Effector memory CD8-positive, alpha-beta T cell (primary cell): ENCODE results near the gene NREP.

ENCODE experiments used
- ATAC-seq: fragments of 150-1000 bp; cut with Tn5 transposase; replicated peaks from 2 replicates; pipeline ENCODE4 v1.10.0; 2021; ENCODE audit warnings: mild to moderate bottlenecking, moderate library complexity
- DNase-seq, 3 experiments: peaks; one replicate each; pipeline ENCODE4 v3.0.0; 2021
- H3K27ac Mint-ChIP-seq, 2 donors: one replicate each; pipeline ENCODE4 v1.8.0; 2022; ENCODE audit warnings: mild to moderate bottlenecking in 2 of 2, mixed read lengths in 2 of 2, moderate library complexity in 2 of 2
- H3K27me3 Mint-ChIP-seq, 2 donors: one replicate each; pipeline ENCODE4 v1.8.0; 2022; ENCODE audit warnings: mixed read lengths in 2 of 2
- H3K36me3 Mint-ChIP-seq: one replicate; pipeline ENCODE4 v1.8.0; 2022; ENCODE audit warnings: mild to moderate bottlenecking, moderate library complexity, mixed read lengths; ENCODE audit not compliant: insufficient read depth
- H3K4me1 Mint-ChIP-seq, 2 donors: one replicate each; pipeline ENCODE4 v1.8.0; 2022; ENCODE audit warnings: low read depth in 2 of 2, mixed read lengths in 2 of 2
- H3K4me3 Mint-ChIP-seq, 2 donors: one replicate each; pipeline ENCODE4 v1.8.0; 2022; ENCODE audit warnings: mild to moderate bottlenecking in 2 of 2, mixed read lengths in 2 of 2, moderate library complexity in 2 of 2
- H3K9me3 Mint-ChIP-seq, 2 donors: one replicate each; pipeline ENCODE4 v1.8.0; 2022; ENCODE audit warnings: mixed read lengths in 2 of 2

NREP gene

DNA sequence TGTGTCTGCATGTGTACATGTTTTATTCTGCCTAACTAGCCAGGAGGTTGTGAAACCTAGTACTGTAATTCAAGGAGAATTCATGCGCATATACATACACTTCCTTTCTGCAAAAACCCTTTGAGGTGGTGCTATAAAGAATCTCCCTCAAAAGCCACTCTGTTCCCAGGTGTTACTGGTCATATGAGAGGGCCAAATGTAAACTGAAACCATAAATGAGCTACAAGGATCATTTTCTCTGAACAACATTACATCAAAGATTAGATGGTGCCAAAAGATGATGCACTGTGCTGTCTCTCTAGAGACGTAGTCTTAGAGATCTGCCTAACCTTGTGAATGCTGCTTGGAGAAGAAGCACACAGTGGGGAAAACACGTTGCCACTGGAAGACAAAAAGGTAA, 15.7 kb downstream of the NREP start:
- Mint-ChIP-seq H3K4me3 (no peak overlapping the region), H3K27me3 (peaks cover 8 to 13% of the 10 kb centered on the region in 2 donors), H3K27ac (no peak overlapping the region), H3K9me3 (no peaks in the 10 kb centered on the region), H3K4me1 (no peaks in the 10 kb centered on the region), H3K36me3 (no peaks in the 10 kb centered on the region)
- ATAC-seq = no peak
- DNase-seq = no peak

- ATAC-seq (no peak), DNase-seq (no peak)
- no peaks in the 10 kb centered on the region for H3K4me1 Mint-ChIP-seq
- no peak overlapping the region for H3K4me3 Mint-ChIP-seq
- H3K9me3 Mint-ChIP-seq = no peaks in the 10 kb centered on the region
- no peak overlapping the region for H3K27ac Mint-ChIP-seq
- no peaks in the 10 kb centered on the region for H3K36me3 Mint-ChIP-seq
- peaks cover 13% of the 10 kb centered on the region in 2 donors for H3K27me3 Mint-ChIP-seq
Measured at GRCh38 chr5:111739416-111739815, 17.6 kb downstream of the NREP start.

DNA sequence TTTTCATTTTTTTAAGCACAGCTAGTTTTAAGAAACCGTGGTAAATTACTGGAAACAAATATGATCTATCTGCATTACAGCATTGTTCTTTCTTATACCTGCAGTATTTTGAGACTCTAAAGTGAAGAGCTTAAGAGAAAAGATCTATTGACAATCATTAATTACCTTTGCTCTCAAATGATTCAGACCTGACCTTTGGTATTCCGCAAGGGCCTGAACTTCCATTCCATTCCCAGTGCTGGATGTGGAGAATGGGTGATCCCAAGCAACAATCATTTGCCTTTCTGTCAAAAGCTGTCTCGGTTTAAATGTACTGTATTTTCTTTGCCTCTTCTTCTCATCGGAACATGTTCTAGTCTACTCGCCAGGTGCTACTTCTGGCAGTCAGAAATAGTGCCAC, 18.9 kb downstream of the NREP start:
- ATAC-seq (no peak), DNase-seq (no peak)
- no peaks in the 10 kb centered on the region for H3K9me3 Mint-ChIP-seq
- H3K36me3 Mint-ChIP-seq = no peaks in the 10 kb centered on the region
- no peak overlapping the region for H3K4me3 Mint-ChIP-seq
- no peaks in the 10 kb centered on the region for H3K4me1 Mint-ChIP-seq
- no peak overlapping the region for H3K27ac Mint-ChIP-seq
- H3K27me3 Mint-ChIP-seq = peaks cover 13% of the 10 kb centered on the region in 2 donors

DNA sequence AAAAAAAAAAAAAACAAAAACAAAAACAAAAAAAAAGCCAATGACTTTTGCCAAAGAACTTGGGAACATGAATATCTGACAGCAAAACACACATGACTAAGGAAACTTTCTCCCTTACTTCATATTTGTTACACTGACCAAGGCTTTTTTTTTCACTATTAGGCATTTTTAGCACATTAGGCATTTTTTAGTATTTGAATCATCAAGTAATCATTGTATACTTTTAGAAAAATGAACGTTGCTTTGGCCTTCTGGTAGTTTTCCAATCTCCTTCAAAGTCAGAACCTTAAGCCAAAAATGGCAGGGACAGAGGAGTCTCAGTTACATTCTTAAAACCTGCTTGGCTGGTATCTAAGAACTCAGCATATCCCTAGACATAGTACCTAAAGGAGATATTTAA, 19.3 kb downstream of the NREP start:
- no peak overlapping the region for H3K27ac Mint-ChIP-seq
- no peak overlapping the region for H3K4me3 Mint-ChIP-seq
- no peaks in the 10 kb centered on the region for H3K4me1 Mint-ChIP-seq
- no peak for ATAC-seq
- peaks cover 13% of the 10 kb centered on the region in 2 donors for H3K27me3 Mint-ChIP-seq
- no peaks in the 10 kb centered on the region for H3K9me3 Mint-ChIP-seq
- no peaks in the 10 kb centered on the region for H3K36me3 Mint-ChIP-seq
- DNase-seq = no peak

DNA sequence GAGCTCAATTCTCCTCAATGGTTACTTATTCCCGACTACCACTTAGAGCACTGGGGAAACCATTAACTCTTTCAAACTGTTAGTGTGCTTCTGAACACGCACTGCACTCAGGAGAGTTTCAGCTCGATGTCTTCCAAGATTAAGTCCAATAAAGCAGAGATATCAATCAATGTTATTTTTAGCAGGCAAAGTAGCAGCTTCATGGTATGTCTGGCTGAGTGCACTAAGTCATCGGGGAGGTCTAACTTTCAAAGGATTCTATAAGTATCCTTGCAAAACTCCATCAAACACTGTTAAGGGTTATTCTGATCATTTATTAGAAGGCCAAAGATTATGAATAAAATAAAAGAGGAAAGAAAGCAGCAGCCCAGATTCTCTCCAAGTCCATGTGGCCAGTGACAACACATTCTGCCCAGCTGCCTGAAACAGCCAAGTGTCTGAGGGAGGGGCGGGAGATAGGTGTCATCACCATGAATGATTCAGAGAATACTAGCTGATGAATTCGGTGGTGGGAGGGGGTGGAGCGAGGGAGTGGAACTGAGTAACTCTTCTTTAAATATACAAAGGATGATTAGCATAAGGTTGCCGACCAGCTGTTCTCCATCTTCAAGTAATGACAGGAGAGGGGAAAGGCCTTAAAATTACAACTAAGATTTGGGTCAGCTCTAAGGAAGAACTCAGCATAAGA, 21.3 kb downstream of the NREP start:
- H3K4me3 Mint-ChIP-seq = no peak overlapping the region
- H3K27ac Mint-ChIP-seq = no peak overlapping the region
- no peaks in the 10 kb centered on the region for H3K4me1 Mint-ChIP-seq
- ATAC-seq (no peak), DNase-seq (no peak)
- H3K9me3 Mint-ChIP-seq = no peaks in the 10 kb centered on the region
- no peaks in the 10 kb centered on the region for H3K36me3 Mint-ChIP-seq
- peaks cover 0 to 5% of the 10 kb centered on the region in 2 donors for H3K27me3 Mint-ChIP-seq

- no peak for ATAC-seq
- Mint-ChIP-seq H3K27ac (no peak overlapping the region), H3K4me1 (no peaks in the 10 kb centered on the region), H3K36me3 (no peaks in the 10 kb centered on the region), H3K4me3 (no peak overlapping the region), H3K9me3 (no peaks in the 10 kb centered on the region), H3K27me3 (peaks cover 0 to 5% of the 10 kb centered on the region in 2 donors)
- no peak for DNase-seq
Measured at GRCh38 chr5:111734597-111734996, 22.4 kb downstream of the NREP start.

DNA sequence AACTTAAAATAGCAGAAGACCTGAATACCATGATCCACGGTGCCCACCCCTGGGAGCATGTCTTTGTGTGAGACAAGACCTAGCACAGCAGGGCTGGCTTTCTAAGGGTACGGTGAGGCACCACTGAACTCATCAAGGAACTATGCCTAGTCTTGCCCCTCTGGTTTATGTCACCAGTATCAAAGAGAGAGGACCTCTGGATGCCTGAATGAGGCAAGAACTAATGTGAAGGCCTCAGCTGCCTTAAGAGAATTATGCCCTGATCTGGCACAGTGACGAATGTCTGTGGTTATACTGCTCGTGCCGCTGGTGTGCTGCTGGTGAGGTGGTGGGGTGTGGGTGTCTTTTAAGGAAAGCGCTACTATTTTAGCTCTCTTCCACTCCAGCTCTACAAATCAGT, 23.0 kb downstream of the NREP start:
- DNase-seq (no peak), ATAC-seq (no peak)
- Mint-ChIP-seq H3K27ac (no peak overlapping the region), H3K27me3 (peaks cover 0 to 5% of the 10 kb centered on the region in 2 donors), H3K36me3 (no peaks in the 10 kb centered on the region), H3K4me1 (no peaks in the 10 kb centered on the region), H3K4me3 (no peak overlapping the region), H3K9me3 (no peaks in the 10 kb centered on the region)

DNA sequence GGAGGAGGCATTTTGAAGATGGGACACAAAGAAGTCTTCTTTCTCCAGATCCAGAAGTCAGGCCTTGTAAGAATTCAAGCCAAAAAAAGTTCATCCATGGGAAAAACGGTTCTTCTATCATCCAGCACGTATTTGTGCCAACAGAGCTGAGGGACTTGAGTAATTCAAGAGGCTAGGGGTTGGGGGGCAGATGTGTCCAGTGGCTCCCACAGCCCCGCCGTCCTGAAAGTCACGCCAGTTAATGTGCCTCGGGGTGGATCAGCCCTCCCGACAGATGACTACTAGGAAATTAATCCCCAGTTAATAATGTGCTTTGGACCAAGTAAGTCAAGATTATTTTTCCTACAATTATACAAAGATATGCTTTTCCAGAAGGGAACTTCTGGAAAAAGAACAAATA, 23.4 kb downstream of the NREP start:
- no peak for ATAC-seq
- no peak overlapping the region for H3K27ac Mint-ChIP-seq

GRCh38 chr5:111731638-111732037, 25.4 kb downstream of the NREP start:
- Mint-ChIP-seq H3K4me3 (no peak overlapping the region), H3K27ac (no peak overlapping the region), H3K4me1 (no peaks in the 10 kb centered on the region), H3K27me3 (peaks cover 0 to 5% of the 10 kb centered on the region in 2 donors), H3K9me3 (no peaks in the 10 kb centered on the region), H3K36me3 (no peaks in the 10 kb centered on the region)
- no peak for DNase-seq
- no peak for ATAC-seq

More for the DNA sequence above, 23.4 kb downstream of the NREP start:
- peaks cover 0 to 5% of the 10 kb centered on the region in 2 donors for H3K27me3 Mint-ChIP-seq
- H3K36me3 Mint-ChIP-seq = no peaks in the 10 kb centered on the region
- no peak for DNase-seq
- no peaks in the 10 kb centered on the region for H3K9me3 Mint-ChIP-seq
- H3K4me3 Mint-ChIP-seq = no peak overlapping the region
- H3K4me1 Mint-ChIP-seq = no peaks in the 10 kb centered on the region

- Mint-ChIP-seq H3K9me3 (no peaks in the 10 kb centered on the region), H3K4me3 (no peak overlapping the region), H3K27ac (no peak overlapping the region), H3K36me3 (no peaks in the 10 kb centered on the region), H3K4me1 (no peaks in the 10 kb centered on the region), H3K27me3 (peaks cover 0 to 5% of the 10 kb centered on the region in 2 donors)
- DNase-seq (no peak), ATAC-seq (no peak)
Measured at GRCh38 chr5:111730659-111731382, 26.2 kb downstream of the NREP start.

- H3K4me1 Mint-ChIP-seq = no peaks in the 10 kb centered on the region
- H3K4me3 Mint-ChIP-seq = no peak overlapping the region
- H3K27ac Mint-ChIP-seq = no peak overlapping the region
- no peak for ATAC-seq
- no peaks in the 10 kb centered on the region for H3K27me3 Mint-ChIP-seq
- no peak for DNase-seq
- H3K9me3 Mint-ChIP-seq = no peaks in the 10 kb centered on the region
- no peaks in the 10 kb centered on the region for H3K36me3 Mint-ChIP-seq
Measured at GRCh38 chr5:111728941-111729340, 28.1 kb downstream of the NREP start.

- no peak overlapping the region for H3K4me3 Mint-ChIP-seq
- ATAC-seq = no peak
- H3K36me3 Mint-ChIP-seq = no peaks in the 10 kb centered on the region
- no peaks in the 10 kb centered on the region for H3K4me1 Mint-ChIP-seq
- no peaks in the 10 kb centered on the region for H3K27me3 Mint-ChIP-seq
- no peaks in the 10 kb centered on the region for H3K9me3 Mint-ChIP-seq
- no peak for DNase-seq
- no peak overlapping the region for H3K27ac Mint-ChIP-seq
Measured at GRCh38 chr5:111726986-111727385, 30.0 kb downstream of the NREP start.

DNA sequence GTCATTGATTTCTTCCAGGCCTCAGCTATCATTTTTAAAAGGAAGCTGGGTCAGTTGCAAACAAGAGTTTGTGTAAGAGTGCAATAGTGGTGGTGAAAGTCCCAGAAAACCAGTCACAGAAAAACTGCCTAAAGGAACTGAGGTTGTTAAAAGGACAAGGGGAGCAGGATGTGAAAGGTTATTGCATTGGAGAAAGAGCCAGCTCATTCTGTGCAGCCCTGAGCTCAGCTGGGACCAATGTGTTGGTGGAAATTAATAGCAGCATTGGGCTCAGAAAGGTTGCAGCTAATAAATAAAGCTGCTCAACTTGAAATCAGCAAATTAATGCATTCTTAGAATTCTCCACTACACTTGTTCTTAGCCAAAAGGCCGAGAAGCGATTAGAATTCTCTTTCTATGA, 34.9 kb downstream of the NREP start:
- Mint-ChIP-seq H3K4me3 (no peak overlapping the region), H3K27ac (no peak overlapping the region), H3K4me1 (no peaks in the 10 kb centered on the region), H3K36me3 (no peaks in the 10 kb centered on the region), H3K9me3 (peaks cover 0 to 4% of the 10 kb centered on the region in 2 donors), H3K27me3 (peaks cover 6 to 20% of the 10 kb centered on the region in 2 donors)
- no peak for DNase-seq
- ATAC-seq = no peak

- DNase-seq (no peak), ATAC-seq (no peak)
- peaks cover 6 to 20% of the 10 kb centered on the region in 2 donors for H3K27me3 Mint-ChIP-seq
- H3K36me3 Mint-ChIP-seq = no peaks in the 10 kb centered on the region
- no peak overlapping the region for H3K4me3 Mint-ChIP-seq
- peaks cover 0 to 4% of the 10 kb centered on the region in 2 donors for H3K9me3 Mint-ChIP-seq
- H3K27ac Mint-ChIP-seq = no peak overlapping the region
- H3K4me1 Mint-ChIP-seq = no peaks in the 10 kb centered on the region
Measured at GRCh38 chr5:111720333-111720890, 36.6 kb downstream of the NREP start.
